GM23338 (cell line): ENCODE data around the gene ZSWIM3.

Experiments
- CREB1 ChIP-seq: fragments of 250-450 bp; sonication (Bioruptor Pico); IDR thresholded peaks from 2 replicates; pipeline ENCODE4 v1.5.0; 2020; ENCODE audit warnings: low read depth, mild to moderate bottlenecking, moderate library complexity
- EZH2 ChIP-seq: fragments of 200-600 bp; sonication (generic); IDR thresholded peaks from one replicate; pipeline ENCODE4 v1.8.0; 2017; ENCODE audit warnings: antibody characterized with exemption, mild to moderate bottlenecking, low read depth; ENCODE audit not compliant: unreplicated experiment
- EZH2phosphoT487 ChIP-seq: fragments of 200-600 bp; sonication (generic); IDR thresholded peaks from one replicate; pipeline ENCODE4 v1.8.1; 2018; ENCODE audit warnings: antibody characterized with exemption; ENCODE audit not compliant: unreplicated experiment
- POLR2AphosphoS5 ChIP-seq: IDR thresholded peaks from 2 replicates; pipeline ENCODE4 v1.6.1; 2016; ENCODE audit warnings: antibody characterized with exemption, low read depth
- STAT1 ChIP-seq: IDR thresholded peaks from one replicate; pipeline ENCODE4 v1.6.1; 2016; ENCODE audit warnings: antibody characterized with exemption; ENCODE audit not compliant: unreplicated experiment
- TF ChIP-seq, protein P1 (sequence below), 2 experiments: fragments of 200-600 bp in 1 of 2; sonication (generic) in 1 of 2; conservative IDR thresholded peaks; 2 replicates each; pipeline versions ENCODE4 v1.5.1 to v1.6.1; 2016 to 2017; ENCODE audit warnings: antibody characterized with exemption in 2 of 2, low read depth in 2 of 2, mild to moderate bottlenecking in 2 of 2, moderate library complexity in 1 of 2
- TF ChIP-seq, protein P2 (sequence below): IDR thresholded peaks from one replicate; pipeline ENCODE4 v1.6.1; 2018; ENCODE audit warnings: antibody characterized with exemption; ENCODE audit not compliant: unreplicated experiment

DNA sequence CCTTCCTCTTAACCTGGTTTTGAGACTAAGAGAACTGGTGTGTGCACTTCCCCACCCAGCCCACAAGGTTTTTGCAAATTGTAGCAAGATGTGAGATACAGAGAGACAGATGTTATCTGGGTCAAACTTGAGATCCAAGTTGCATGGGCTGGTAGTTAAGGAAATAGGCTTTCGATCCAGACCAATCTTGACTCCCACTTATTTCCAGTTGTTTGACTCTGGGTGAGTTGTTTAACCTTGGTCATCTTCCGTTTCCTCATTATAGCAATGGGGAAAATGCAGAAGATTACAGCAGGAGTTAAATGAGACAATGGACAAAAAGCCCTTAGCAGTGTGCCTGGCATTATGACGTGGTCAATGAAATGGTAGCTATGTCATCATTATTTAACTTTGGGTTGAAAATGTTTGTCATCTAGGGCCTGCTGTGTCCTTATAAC lies 22.1 kb upstream of the ZSWIM3 start:
- TF ChIP-seq, protein P1, sequence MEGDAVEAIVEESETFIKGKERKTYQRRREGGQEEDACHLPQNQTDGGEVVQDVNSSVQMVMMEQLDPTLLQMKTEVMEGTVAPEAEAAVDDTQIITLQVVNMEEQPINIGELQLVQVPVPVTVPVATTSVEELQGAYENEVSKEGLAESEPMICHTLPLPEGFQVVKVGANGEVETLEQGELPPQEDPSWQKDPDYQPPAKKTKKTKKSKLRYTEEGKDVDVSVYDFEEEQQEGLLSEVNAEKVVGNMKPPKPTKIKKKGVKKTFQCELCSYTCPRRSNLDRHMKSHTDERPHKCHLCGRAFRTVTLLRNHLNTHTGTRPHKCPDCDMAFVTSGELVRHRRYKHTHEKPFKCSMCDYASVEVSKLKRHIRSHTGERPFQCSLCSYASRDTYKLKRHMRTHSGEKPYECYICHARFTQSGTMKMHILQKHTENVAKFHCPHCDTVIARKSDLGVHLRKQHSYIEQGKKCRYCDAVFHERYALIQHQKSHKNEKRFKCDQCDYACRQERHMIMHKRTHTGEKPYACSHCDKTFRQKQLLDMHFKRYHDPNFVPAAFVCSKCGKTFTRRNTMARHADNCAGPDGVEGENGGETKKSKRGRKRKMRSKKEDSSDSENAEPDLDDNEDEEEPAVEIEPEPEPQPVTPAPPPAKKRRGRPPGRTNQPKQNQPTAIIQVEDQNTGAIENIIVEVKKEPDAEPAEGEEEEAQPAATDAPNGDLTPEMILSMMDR (conservative IDR thresholded peaks at IDR 0.05; ENCODE audit: low read depth in 2 of 2) = no peak
- TF ChIP-seq POLR2AphosphoS5 (no peak), CREB1 (no peak), STAT1 (no peak), EZH2phosphoT487 (no peak), EZH2 (no peak)
- TF ChIP-seq, protein P2, sequence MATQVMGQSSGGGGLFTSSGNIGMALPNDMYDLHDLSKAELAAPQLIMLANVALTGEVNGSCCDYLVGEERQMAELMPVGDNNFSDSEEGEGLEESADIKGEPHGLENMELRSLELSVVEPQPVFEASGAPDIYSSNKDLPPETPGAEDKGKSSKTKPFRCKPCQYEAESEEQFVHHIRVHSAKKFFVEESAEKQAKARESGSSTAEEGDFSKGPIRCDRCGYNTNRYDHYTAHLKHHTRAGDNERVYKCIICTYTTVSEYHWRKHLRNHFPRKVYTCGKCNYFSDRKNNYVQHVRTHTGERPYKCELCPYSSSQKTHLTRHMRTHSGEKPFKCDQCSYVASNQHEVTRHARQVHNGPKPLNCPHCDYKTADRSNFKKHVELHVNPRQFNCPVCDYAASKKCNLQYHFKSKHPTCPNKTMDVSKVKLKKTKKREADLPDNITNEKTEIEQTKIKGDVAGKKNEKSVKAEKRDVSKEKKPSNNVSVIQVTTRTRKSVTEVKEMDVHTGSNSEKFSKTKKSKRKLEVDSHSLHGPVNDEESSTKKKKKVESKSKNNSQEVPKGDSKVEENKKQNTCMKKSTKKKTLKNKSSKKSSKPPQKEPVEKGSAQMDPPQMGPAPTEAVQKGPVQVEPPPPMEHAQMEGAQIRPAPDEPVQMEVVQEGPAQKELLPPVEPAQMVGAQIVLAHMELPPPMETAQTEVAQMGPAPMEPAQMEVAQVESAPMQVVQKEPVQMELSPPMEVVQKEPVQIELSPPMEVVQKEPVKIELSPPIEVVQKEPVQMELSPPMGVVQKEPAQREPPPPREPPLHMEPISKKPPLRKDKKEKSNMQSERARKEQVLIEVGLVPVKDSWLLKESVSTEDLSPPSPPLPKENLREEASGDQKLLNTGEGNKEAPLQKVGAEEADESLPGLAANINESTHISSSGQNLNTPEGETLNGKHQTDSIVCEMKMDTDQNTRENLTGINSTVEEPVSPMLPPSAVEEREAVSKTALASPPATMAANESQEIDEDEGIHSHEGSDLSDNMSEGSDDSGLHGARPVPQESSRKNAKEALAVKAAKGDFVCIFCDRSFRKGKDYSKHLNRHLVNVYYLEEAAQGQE = no peak
